GM11168 (cell line): Measurements from ENCODE around the gene OR4N2.
"Not testable (repeated sequence)": the region's sequence is repeated elsewhere in the genome, so short reads cannot be mapped to it uniquely, and the experiment has no call there.

Experiments
- in situ Hi-C: fragments of 300-500 bp; cut with MboI; formaldehyde crosslinking; loops from one replicate; pipeline ENCODE4 v1.12.0; 2022; ENCODE audit warnings: low sequenced_read_pairs; ENCODE audit not compliant: unreplicated experiment

The OR4N2 gene

DNA sequence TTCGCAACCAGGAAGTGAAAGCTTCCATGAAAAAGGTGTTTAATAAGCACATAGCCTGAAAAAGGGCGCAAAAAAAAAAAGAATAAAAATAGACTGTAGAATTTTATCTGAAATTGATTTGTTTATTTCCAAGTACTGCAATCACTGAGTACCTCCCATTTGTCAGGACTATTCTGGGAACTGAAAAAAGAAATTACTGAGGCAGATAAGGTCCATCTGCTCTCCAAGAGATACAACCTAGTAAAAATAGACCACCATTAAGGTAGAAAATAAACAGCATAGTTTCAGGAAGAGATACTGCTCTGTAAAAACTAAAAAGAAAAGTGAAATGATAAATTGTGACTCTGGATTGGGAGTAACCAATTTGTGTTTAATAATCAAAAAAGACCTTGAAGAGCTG lies 24.7 kb downstream of the OR4N2 start:
- in situ Hi-C loops, result no loop called here

DNA sequence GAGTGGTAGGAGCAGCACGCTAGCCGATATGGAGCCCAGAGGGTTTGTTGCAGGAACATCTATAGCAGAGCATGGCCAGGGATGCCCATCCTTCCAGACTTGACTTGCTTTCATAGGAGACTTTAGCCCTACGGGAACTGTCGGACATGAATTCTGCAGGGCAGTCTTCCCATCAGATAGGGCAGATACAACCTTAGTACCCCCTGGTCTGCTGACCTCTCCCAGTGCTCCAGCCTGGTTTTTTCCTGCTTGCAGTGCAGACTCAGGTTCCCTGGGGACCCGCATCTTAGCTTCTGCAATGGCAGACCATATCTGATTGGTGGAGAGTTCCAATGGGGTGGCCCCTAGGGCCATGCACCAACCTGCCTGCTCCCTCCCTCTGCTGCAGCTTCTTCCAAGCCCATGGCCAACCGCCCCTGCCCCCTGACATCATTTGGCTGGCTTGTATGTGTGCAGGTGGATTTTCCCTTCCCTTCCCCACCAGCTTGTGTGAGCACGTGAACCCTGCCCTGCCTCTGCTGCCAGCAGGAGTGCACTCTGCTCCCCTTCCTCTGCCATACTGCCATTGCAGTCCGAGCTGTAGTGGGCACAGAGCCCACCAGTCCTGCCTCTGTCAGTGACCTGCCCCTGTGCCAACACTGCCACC lies 30.8 kb downstream of the OR4N2 start:
- in situ Hi-C loops, result not testable (repeated sequence)

DNA sequence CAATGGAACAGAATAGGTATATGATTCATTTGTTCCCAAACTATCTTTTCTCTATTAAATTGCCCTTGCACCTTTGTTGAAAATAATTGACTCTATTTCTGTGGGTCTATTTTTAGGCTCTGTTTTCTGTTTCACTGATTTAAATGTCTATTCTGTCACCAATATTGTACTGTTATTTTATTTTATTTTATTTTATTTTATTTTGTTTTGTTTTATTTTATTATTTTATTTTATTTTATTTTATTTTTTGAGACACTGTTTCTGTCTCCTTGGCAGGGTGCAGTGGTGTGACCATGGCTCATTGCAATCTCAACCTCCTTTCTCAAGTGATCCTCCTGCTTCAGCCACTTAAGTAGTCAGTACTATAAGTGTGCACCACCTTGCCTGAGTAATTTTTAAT lies 34.9 kb downstream of the OR4N2 start:
- in situ Hi-C loops, result no loop called here

DNA sequence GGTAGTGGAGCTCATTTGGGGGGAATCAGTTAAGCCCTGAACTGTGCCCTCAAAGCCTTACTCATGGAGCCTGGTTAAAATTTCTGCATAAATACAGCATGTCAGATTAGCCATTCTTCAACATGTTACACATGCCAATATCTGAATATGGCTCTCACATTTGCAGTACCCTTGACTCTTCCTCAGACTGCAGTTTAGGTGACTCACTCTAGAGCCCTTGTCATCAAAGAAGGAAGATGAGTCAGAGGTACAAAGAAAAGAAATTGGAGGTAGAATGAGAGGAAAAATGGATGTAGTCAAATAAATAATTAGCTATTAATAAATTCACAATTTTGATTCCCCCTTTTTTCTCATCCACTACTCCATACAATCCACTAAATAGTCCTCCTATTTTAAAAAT lies 47.8 kb downstream of the OR4N2 start:
- in situ Hi-C loops, result no loop called here

DNA sequence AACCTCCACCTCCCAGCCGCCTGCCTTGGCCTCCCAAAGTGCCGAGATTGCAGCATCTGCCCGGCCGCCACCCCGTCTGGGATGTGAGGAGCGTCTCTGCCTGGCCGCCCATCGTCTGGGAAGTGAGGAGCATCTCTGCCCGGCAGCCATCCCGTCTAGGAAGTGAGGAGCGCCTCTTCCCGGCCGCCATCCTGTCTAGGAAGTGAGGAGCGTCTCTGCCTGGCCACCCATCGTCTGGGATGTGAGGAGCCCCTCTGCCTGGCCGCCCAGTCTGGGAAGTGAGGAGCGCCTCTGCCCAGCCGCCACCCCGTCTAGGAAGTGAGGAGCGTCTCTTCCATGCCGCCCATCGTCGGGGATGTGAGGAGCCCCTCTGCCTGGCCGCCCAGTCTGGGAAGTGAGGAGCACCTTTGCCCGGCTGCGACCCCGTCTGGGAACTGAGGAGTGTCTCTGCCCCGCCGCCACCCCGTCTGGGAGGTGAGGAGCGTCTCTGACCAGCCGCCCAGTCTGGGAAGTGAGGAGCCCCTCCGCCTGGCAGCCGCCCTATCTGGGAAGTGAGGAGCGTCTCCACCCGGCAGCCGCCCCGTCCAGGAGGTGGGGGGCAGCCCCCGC lies 62.6 kb downstream of the OR4N2 start:
- in situ Hi-C loops, result not testable (repeated sequence)

DNA sequence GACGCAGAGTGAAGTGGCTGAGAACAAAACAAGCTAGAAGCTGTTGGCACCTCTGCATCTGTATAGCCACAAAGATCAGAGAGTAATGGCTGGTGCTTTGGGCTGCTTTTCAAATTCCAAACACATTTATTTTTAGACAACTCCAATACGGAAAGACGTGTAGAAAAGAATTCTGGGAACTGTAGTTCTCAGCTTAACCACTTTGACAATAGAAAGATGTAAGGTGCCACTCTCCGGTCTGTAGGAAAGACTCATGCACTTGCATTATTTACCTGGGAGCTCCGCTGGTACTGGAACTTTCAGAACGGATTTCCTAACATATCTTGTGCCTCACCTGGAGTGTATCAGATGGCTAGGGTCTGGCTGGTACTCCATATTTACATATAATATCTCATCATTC lies 69.6 kb downstream of the OR4N2 start:
- in situ Hi-C loops, result no loop called here

DNA sequence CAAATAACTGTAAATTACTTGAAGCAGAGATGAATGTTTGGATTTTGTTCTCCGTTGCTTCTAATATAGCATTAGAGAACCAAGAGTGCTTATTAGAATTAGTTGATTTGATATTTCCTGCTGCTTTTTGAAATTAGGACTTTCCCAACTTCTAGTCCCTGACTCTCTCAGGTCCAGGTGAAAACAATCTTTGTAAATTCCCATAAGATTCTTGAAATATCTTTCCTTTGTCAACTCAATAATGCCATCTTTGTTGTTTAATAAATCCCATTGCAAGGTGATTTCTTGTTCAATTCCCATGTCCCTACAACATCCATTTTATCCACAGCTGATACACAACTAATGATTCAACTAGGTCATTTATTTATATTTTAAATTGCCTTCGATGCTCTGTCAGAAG lies 71.3 kb downstream of the OR4N2 start, which contains the start of gene OR4K2:
OR4K2 (plus strand) TSS at position 301 of the 400 bp plus-strand sequence. CDS start 1,126 bp downstream, outside the sequence.
- in situ Hi-C loops, result no loop called here

DNA sequence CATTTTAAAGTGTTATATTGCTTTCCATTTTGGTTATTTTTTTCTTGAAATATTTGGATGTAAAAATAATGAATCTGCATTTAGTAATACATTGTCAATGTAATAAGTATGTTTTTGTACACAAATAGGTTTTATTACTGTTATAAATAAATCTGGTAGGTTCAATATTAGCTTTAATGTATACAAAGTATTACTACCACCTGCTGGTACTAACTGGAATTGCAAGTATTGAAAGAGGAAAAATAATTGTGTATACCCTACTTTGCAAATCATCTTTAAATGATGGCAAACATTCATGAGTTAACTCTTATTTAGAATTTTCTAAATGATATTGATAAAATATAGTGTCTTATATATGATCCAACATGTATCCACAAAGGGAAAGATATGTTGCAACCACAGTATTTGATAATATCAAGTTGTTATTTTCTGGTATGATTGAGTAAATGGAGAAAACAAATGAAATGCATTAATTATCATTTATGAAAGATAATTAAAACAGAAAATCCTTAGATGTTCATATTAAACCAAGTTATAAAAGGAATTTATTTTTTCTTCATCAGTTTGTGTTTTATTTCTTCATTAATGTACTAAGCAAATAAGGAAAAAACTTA lies 74.6 kb downstream of the OR4N2 start:
- in situ Hi-C loops, result no loop called here
